LNCAP (cell line): ENCODE results near the gene PRR5L.

Experiments used
- CTCF ChIP-seq: fragments of 450-650 bp; IDR thresholded peaks from 2 replicates; pipeline ENCODE4 v1.5.1; 2017; ENCODE audit warnings: mild to moderate bottlenecking

PRR5L gene

GRCh38 chr11:36417154-36417553 lies 121.1 kb downstream of the PRR5L start:
- no peak for TF ChIP-seq CTCF

GRCh38 chr11:36419791-36420424 lies 123.8 kb downstream of the PRR5L start:
- TF ChIP-seq CTCF: no peak

- TF ChIP-seq CTCF: no peak
Observed at GRCh38 chr11:36421546-36422155, 125.6 kb downstream of the PRR5L start.

- no peak for TF ChIP-seq CTCF
Observed at GRCh38 chr11:36425561-36426081, 129.5 kb downstream of the PRR5L start.

- TF ChIP-seq CTCF: no peak
Observed at GRCh38 chr11:36426226-36426848, 130.2 kb downstream of the PRR5L start.

GRCh38 chr11:36427079-36427478 lies 131.0 kb downstream of the PRR5L start:
- no peak for TF ChIP-seq CTCF

- no peak for TF ChIP-seq CTCF
Observed at GRCh38 chr11:36427876-36428275, 131.8 kb downstream of the PRR5L start.
